Cardiac fibroblast (primary cell): ENCODE measurements around the gene HACD1.
"Not testable (repeated sequence)": the region's sequence is repeated elsewhere in the genome, so short reads cannot be mapped to it uniquely, and the experiment has no call there.

Experiments
- DNase-seq, 2 donors: peaks; one replicate each; pipeline versions ENCODE4 v3.0.0 to v3.0.0-alpha.2; 2010; ENCODE audit warnings: low read depth in 2 of 2
- H3K4me3 ChIP-seq, 2 donors: replicated peaks in 1 of 2; 1 replicate in 1 of 2; 2 replicates in 1 of 2; pipeline ENCODE4 v1.5.1; 2011; ENCODE audit warnings: low read depth in 2 of 2, low read length in 2 of 2, mild to moderate bottlenecking in 2 of 2, moderate library complexity in 1 of 2
- CTCF ChIP-seq: IDR thresholded peaks from one replicate; pipeline ENCODE4 v1.5.1; 2011; ENCODE audit warnings: low read depth, mild to moderate bottlenecking, low read length, inconsistent platforms

The HACD1 gene

GRCh38 chr10:17606547-17607040 is 10.6 kb downstream of the HACD1 start:
- TF ChIP-seq CTCF = no peak
- no peak overlapping the region for H3K4me3 ChIP-seq
- DNase-seq = no peak

- no peak for DNase-seq
- no peak overlapping the region for H3K4me3 ChIP-seq
- no peak for TF ChIP-seq CTCF
These were observed 11.2 kb downstream of the HACD1 start for GRCh38 chr10:17605936-17606335.

GRCh38 chr10:17599089-17599488 is 18.1 kb downstream of the HACD1 start:
- no peak overlapping the region for H3K4me3 ChIP-seq
- peak; percentile 48 for TF ChIP-seq CTCF
- DNase-seq = peak; percentile 60 to 67

GRCh38 chr10:17597386-17597785 is 19.8 kb downstream of the HACD1 start:
- no peak for TF ChIP-seq CTCF
- H3K4me3 ChIP-seq = no peak overlapping the region
- no peak for DNase-seq

GRCh38 chr10:17590969-17591645 is 26.1 kb downstream of the HACD1 start:
- no peak for TF ChIP-seq CTCF
- DNase-seq = no peak
- H3K4me3 ChIP-seq = no peak overlapping the region

GRCh38 chr10:17589316-17589715 is 27.9 kb downstream of the HACD1 start:
- H3K4me3 ChIP-seq, DNase-seq: not testable (repeated sequence)

GRCh38 chr10:17588420-17588819 is 28.8 kb downstream of the HACD1 start:
- DNase-seq = no peak
- TF ChIP-seq CTCF = no peak
- no peak overlapping the region for H3K4me3 ChIP-seq

- DNase-seq, H3K4me3 ChIP-seq: not testable (repeated sequence)
These were observed 29.9 kb downstream of the HACD1 start for GRCh38 chr10:17587321-17587720.
